Vagina (tissue), 2 donors: ENCODE results near the gene ALK. TPM values are rescaled to one million over a fixed set of nuclear protein-coding genes. Genes with fewer than 3 reads are reported as not detected.

Source experiments
- DNase-seq, 2 donors: peaks; one replicate each; pipeline ENCODE4 v3.0.0-alpha.2; 2017; ENCODE audit errors: extremely low spot score in 2 of 2
- H3K27ac ChIP-seq: fragments of 200-600 bp; sonication (generic); one replicate; pipeline ENCODE4 v1.5.1; 2019
- H3K27me3 ChIP-seq: fragments of 200-600 bp; sonication (generic); one replicate; pipeline ENCODE4 v1.5.1; 2019
- H3K36me3 ChIP-seq, 2 donors: fragments of 200-600 bp; sonication (generic); one replicate each; pipeline ENCODE4 v1.5.1; 2017 to 2019
- H3K4me1 ChIP-seq: fragments of 200-600 bp; sonication (generic); one replicate; pipeline ENCODE4 v1.5.1; 2019
- H3K4me3 ChIP-seq, 2 donors: fragments of 200-600 bp; sonication (generic); 1 replicate in 1 of 2; 2 replicates in 1 of 2; pipeline ENCODE4 v1.5.1; 2016 to 2019
- H3K9me3 ChIP-seq: fragments of 200-600 bp; sonication (generic); one replicate; pipeline ENCODE4 v1.5.1; 2019
- POLR2A ChIP-seq, 2 donors: fragments of 450-650 bp; IDR thresholded peaks; one replicate each; pipeline ENCODE4 v1.6.1; 2017; ENCODE audit warnings: antibody characterized with exemption in 2 of 2, mild to moderate bottlenecking in 2 of 2, moderate library complexity in 2 of 2
- POLR2AphosphoS5 ChIP-seq, 2 donors: sonication (generic); formaldehyde crosslinking; IDR thresholded peaks; one replicate each; pipeline ENCODE4 v1.9.0; 2017; ENCODE audit warnings: antibody characterized with exemption in 2 of 2, mild to moderate bottlenecking in 2 of 2, low read depth in 1 of 2; ENCODE audit not compliant: insufficient read depth in 1 of 2
- intact Hi-C: fragments of 100-400 bp; cut with DNase I; formaldehyde crosslinking; loops from one replicate; pipeline ENCODE4 v1.15.1; 2023
- total RNA-seq: library from RNA; depleted of rRNA; stranded (reverse); fragments of >200 nt; gene quantifications from one replicate; pipeline ENCODE4 v1.2.3, GENCODE V29; 2016
- TF ChIP-seq, protein P1 (sequence below), 3 experiments: fragments of 450-650 bp in 2 of 3; fragments of 200-600 bp in 1 of 3; sonication (generic) in 1 of 3; IDR thresholded peaks; one replicate each; pipeline ENCODE4 v1.5.1; 2017 to 2019; ENCODE audit warnings: antibody characterized with exemption in 3 of 3, mild to moderate bottlenecking in 2 of 3, moderate library complexity in 2 of 3

Gene ALK
- total RNA-seq, 1 donor from 2014 or later: 0.74 TPM

DNA sequence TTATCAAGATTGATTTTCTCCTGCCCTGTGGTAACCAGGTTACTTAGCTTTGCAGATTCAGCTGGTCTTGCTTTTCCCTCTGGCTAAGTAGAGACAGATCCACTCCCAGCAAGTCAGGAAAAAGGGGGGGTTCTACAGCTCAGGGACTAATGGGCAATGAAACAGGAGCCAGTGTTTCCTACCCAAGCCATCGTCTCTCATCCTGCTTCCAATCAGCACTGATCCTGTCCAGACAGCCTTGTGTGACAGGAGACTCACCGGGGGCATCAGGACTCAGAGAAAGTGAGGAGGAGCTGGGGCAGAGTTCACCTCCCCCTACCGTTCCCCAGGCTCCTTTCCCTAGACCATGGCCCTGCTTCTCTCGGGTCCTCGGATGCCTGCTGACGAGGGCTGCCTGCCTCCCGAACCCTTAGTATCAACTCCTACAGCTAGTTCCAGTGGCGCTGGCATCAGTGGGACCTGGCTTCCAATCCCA, 307.6 kb downstream of the ALK start:
- Histone ChIP-seq H3K4me1 (no peaks in the 10 kb centered on the region), H3K36me3 (no peaks in the 10 kb centered on the region), H3K9me3 (no peaks in the 10 kb centered on the region), H3K27me3 (no peaks in the 10 kb centered on the region), H3K27ac (no peak overlapping the region), H3K4me3 (no peak overlapping the region)
- peak in 1 of 2 donors; percentile 67 for DNase-seq
- TF ChIP-seq POLR2AphosphoS5 (IDR thresholded peaks at IDR 0.05; ENCODE audit: insufficient read depth in 1 of 2, low read depth in 1 of 2) (no peak), POLR2A (IDR thresholded peaks at IDR 0.05) (no peak)
- TF ChIP-seq, protein P1, sequence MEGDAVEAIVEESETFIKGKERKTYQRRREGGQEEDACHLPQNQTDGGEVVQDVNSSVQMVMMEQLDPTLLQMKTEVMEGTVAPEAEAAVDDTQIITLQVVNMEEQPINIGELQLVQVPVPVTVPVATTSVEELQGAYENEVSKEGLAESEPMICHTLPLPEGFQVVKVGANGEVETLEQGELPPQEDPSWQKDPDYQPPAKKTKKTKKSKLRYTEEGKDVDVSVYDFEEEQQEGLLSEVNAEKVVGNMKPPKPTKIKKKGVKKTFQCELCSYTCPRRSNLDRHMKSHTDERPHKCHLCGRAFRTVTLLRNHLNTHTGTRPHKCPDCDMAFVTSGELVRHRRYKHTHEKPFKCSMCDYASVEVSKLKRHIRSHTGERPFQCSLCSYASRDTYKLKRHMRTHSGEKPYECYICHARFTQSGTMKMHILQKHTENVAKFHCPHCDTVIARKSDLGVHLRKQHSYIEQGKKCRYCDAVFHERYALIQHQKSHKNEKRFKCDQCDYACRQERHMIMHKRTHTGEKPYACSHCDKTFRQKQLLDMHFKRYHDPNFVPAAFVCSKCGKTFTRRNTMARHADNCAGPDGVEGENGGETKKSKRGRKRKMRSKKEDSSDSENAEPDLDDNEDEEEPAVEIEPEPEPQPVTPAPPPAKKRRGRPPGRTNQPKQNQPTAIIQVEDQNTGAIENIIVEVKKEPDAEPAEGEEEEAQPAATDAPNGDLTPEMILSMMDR (IDR thresholded peaks at IDR 0.05): no peak
- intact Hi-C loops: no loop called here

DNA sequence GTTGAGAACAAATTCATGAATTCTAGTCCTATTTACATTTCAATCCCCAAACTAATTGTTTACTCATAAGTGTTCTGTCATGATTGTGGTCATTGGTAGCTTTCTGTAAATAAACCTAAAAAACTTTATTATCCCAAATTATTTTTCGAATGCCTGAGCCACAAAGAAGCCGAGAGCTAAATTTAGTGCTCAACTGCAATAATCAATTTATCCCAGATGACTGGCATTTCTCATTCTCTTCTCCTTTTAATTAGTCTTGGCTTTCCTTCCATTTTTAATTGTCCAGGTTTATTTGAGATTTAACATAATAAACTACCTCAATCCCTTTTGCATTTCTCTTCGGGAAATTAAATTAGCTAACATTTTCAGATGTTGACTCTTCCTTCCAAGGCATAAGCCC, 308.3 kb downstream of the ALK start:
- intact Hi-C loops: no loop called here
- TF ChIP-seq POLR2A (IDR thresholded peaks at IDR 0.05): no peak
- no peak for TF ChIP-seq POLR2AphosphoS5 (IDR thresholded peaks at IDR 0.05; ENCODE audit: insufficient read depth in 1 of 2, low read depth in 1 of 2)
- TF ChIP-seq, protein P1 (IDR thresholded peaks at IDR 0.05): no peak
- H3K4me3 ChIP-seq: no peak overlapping the region
- H3K4me1 ChIP-seq: no peaks in the 10 kb centered on the region
- no peak overlapping the region for H3K27ac ChIP-seq
- no peaks in the 10 kb centered on the region for H3K27me3 ChIP-seq
- DNase-seq: no peak
- no peaks in the 10 kb centered on the region for H3K9me3 ChIP-seq
- H3K36me3 ChIP-seq: no peaks in the 10 kb centered on the region

DNA sequence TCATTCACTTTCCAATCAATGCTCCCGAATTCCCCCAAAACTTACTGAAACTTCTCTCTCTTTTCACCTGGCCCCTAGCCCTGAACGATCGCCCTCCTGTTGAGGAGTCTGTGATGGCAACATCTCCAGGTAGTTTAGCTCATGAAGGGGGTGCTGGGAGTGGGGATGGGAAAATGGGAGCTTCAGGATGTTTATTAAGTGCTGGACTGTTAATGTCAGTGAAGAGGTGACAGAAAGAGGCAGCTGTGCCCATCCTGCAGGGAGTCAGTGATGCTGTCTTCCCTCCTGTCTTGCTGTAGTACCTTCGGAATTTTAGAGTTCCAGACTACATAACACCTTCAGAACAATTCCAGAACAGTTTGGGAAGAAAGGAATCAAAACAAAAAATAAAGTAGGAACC, 308.8 kb downstream of the ALK start:
- intact Hi-C loops: no loop called here
- DNase-seq: peak in 1 of 2 donors; percentile 32
- Histone ChIP-seq H3K27ac (no peak overlapping the region), H3K9me3 (no peaks in the 10 kb centered on the region), H3K27me3 (no peaks in the 10 kb centered on the region), H3K36me3 (no peaks in the 10 kb centered on the region), H3K4me1 (no peaks in the 10 kb centered on the region), H3K4me3 (no peak overlapping the region)
- TF ChIP-seq POLR2AphosphoS5 (IDR thresholded peaks at IDR 0.05; ENCODE audit: insufficient read depth in 1 of 2, low read depth in 1 of 2) (no peak), POLR2A (IDR thresholded peaks at IDR 0.05) (no peak)
- TF ChIP-seq, protein P1 (IDR thresholded peaks at IDR 0.05): no peak

DNA sequence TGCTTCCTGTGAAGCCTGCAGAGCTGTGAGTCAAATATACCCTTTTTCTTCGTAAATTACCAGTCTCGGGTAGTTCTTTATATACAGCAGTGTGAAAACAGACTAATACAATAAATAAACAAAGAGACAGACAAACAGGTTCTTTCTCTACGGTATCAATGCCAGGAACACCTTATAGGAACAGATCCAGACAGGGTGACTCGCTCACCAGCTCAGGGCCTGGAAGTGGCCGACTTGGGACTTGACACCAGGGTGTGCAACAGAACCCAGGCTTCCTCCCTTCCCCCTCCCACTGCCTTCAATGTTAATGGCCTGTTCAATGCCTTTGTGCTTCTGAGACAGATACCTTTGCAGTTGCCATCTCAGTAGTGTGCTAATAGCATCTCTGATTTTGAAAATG, 309.5 kb downstream of the ALK start:
- H3K27ac ChIP-seq: no peak overlapping the region
- DNase-seq: no peak
- intact Hi-C loops: no loop called here
- H3K4me3 ChIP-seq: no peak overlapping the region
- no peaks in the 10 kb centered on the region for H3K9me3 ChIP-seq
- TF ChIP-seq, protein P1 (IDR thresholded peaks at IDR 0.05): no peak
- TF ChIP-seq POLR2A (IDR thresholded peaks at IDR 0.05) (no peak), POLR2AphosphoS5 (IDR thresholded peaks at IDR 0.05; ENCODE audit: insufficient read depth in 1 of 2, low read depth in 1 of 2) (no peak)
- H3K36me3 ChIP-seq: no peaks in the 10 kb centered on the region
- H3K27me3 ChIP-seq: no peaks in the 10 kb centered on the region
- H3K4me1 ChIP-seq: no peaks in the 10 kb centered on the region

DNA sequence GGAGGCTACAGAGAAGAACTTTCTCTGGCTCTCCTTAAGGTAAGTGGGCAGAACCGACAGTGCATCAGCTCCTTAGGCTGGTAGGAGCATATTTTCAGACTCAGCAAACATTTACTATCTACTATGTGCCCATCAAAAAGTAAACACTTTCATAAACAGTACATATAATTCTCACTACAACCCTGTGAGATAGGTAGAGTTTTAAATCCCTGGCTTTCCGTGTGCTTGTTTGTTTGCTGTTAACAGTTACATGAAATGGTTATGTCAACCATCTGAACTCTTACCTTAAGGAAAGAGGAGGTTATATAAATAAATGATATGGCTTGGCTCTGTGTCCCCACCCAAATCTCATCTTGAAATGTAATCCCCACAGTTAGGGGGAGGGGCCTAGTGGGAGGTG, 310.1 kb downstream of the ALK start:
- no peak for DNase-seq
- H3K4me3 ChIP-seq: no peak overlapping the region
- intact Hi-C loops: no loop called here
- TF ChIP-seq, protein P1 (IDR thresholded peaks at IDR 0.05): no peak
- no peak for TF ChIP-seq POLR2A (IDR thresholded peaks at IDR 0.05)
- H3K27ac ChIP-seq: no peak overlapping the region
- no peaks in the 10 kb centered on the region for H3K9me3 ChIP-seq
- H3K27me3 ChIP-seq: no peaks in the 10 kb centered on the region
- H3K4me1 ChIP-seq: no peaks in the 10 kb centered on the region
- no peaks in the 10 kb centered on the region for H3K36me3 ChIP-seq
